HEK293T (cell line): ENCODE results near the gene CORO1C.

Source experiments
- BHLHE40 ChIP-seq: fragments of 450-650 bp; IDR thresholded peaks from 2 replicates; pipeline ENCODE4 v1.6.1; 2016; ENCODE audit warnings: mild to moderate bottlenecking, moderate library complexity, borderline replicate concordance
- CTBP1 ChIP-seq: fragments of 450-650 bp; IDR thresholded peaks from 2 replicates; pipeline ENCODE4 v1.6.1; 2016; ENCODE audit warnings: borderline replicate concordance
- FOXA1 ChIP-seq: fragments of 450-650 bp; IDR thresholded peaks from 2 replicates; pipeline ENCODE4 v1.6.1; 2016; ENCODE audit warnings: mild to moderate bottlenecking
- NFRKB ChIP-seq: fragments of 450-650 bp; IDR thresholded peaks from 2 replicates; pipeline ENCODE4 v1.6.1; 2016; ENCODE audit warnings: mild to moderate bottlenecking, moderate library complexity
- SP1 ChIP-seq: fragments of 450-650 bp; IDR thresholded peaks from 2 replicates; pipeline ENCODE4 v1.6.1; 2017
- ZNF384 ChIP-seq: fragments of 450-650 bp; IDR thresholded peaks from 2 replicates; pipeline ENCODE4 v1.6.1; 2016

DNA sequence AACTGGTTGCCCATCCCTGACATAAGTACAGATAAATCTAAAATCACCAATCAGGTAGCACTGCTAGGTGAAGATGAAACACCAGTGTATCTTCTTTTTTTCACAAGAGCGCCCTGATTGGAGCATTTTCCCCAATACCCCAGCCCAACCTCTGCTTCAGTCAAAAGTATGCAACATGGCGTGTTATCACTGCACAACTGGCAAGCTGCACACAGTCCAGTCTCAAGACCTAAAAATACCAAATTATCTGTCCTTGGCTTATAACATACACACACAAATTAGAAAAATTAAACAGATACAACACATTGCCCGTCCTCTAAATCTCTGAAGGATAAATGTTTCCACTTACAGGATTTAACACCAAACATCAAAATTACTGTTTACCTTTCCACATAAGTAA is 77.4 kb downstream of the CORO1C start:
- TF ChIP-seq FOXA1 (no peak), CTBP1 (no peak), BHLHE40 (no peak), ZNF384 (no peak), NFRKB (no peak), SP1 (no peak)
